Mononuclear cell (primary cell): ENCODE results near the gene CLDN12. TPM values are rescaled to one million over a fixed set of nuclear protein-coding genes. Genes with fewer than 3 reads are reported as not detected.
"Not testable (repeated sequence)": the region's sequence is repeated elsewhere in the genome, so short reads cannot be mapped to it uniquely, and the experiment has no call there.

ENCODE experiments used
- H3K27me3 ChIP-seq: 2 replicates; pipeline ENCODE4 v1.6.0; 2011; ENCODE audit warnings: low read length, control low read depth; ENCODE audit not compliant: insufficient read depth
- H3K4me1 ChIP-seq: 2 replicates; pipeline ENCODE4 v1.5.1; 2011; ENCODE audit warnings: mild to moderate bottlenecking, low read length, control low read depth; ENCODE audit not compliant: insufficient read depth
- H3K4me3 ChIP-seq: 2 replicates; pipeline ENCODE4 v1.5.1; 2011; ENCODE audit warnings: mild to moderate bottlenecking, low read length, moderate library complexity
- H3K9me3 ChIP-seq: 2 replicates; pipeline ENCODE4 v1.5.1; 2011; ENCODE audit warnings: low read depth, mild to moderate bottlenecking, control low read depth, low read length
- total RNA-seq: library from RNA; depleted of rRNA; stranded (reverse); fragments of >200 nt; gene quantifications from one replicate; pipeline ENCODE4 v1.2.3, GENCODE V29; 2012

CLDN12 gene
- total RNA-seq, 1 donor = 1.4 TPM

DNA sequence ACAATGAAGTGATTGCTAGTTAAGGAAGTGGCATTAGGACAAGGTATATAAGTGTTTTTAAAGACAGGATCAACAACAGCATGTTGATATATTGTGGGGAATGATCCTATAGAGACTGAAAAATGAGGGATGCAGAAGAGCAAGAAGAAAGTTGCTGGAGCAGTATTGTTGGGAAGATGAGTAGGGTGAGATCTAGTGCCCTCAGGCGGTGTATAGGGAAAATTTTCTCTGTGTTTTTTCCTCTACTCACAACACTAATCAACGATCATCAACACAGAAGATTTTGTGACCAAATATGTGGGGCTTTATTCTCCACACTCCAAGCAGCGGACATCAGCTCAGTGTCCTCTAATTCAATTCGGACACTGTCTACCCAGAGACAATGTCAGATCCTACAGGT lies 56.6 kb downstream of the CLDN12 start:
- no peak overlapping the region for H3K4me3 ChIP-seq
- no peaks in the 10 kb centered on the region for H3K27me3 ChIP-seq
- H3K4me1 ChIP-seq = peaks cover 5% of the 10 kb centered on the region
- no peaks in the 10 kb centered on the region for H3K9me3 ChIP-seq

DNA sequence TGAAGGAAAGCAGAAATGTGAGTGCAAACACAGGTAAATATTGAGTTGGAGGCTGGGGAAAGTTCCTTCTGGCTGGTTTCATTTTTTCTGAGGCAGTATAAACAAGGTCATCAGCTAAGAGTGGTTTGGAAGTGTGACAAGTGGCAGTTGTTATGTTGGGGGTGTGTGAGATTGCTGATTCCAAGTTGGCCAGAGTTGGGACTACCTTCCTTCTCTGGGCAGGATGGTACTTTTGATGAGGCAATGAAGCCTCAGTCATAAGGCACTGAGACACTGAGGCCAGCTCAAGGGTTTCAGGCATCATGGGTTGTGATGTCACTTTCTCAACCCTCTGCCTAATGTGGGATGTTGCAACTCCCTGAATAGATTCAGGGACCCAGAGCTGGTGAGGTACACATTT lies 58.0 kb downstream of the CLDN12 start:
- no peak overlapping the region for H3K4me3 ChIP-seq
- H3K27me3 ChIP-seq = no peaks in the 10 kb centered on the region
- H3K4me1 ChIP-seq = peaks cover 5% of the 10 kb centered on the region
- no peaks in the 10 kb centered on the region for H3K9me3 ChIP-seq

DNA sequence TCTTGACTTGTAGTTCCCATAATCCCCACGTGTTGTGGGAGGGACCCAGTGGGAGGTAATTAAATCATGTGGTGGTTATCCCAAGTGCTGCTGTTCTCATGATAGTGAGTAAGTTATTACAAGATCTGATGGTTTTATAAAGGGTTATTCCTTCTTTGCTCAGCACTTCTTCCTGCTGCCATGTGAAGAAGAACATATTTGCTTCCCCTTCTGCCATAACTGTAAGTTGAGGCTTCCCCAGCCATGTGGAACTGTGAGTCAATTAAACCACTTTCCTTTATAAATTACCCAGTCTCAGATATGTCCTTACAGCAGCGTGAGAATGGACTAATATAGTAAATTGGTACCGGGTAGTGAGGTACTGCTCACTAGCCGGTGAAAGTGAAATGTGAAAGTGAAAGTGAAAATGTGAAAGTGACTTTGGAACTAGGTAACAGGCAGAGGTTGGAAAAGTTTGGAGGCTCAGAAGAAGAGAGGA lies 59.9 kb downstream of the CLDN12 start:
- peak overlapping the region; percentile 37 for H3K4me3 ChIP-seq
- not testable (repeated sequence) for H3K27me3 ChIP-seq, H3K9me3 ChIP-seq, H3K4me1 ChIP-seq

Other genes starting within 250 kb of the CLDN12 start
- gene STEAP1, start 249.0 kb upstream of the CLDN12 start, total RNA-seq = 0.21 TPM
- gene STEAP2, start 191.7 kb upstream of the CLDN12 start, total RNA-seq = 0.10 TPM
- gene CFAP69, start 158.3 kb upstream of the CLDN12 start, total RNA-seq = 0.42 TPM
- gene FAM237B, start 82.2 kb upstream of the CLDN12 start, total RNA-seq = not detected
- 16.2 TPM for gene GTPBP10, start 56.7 kb upstream of the CLDN12 start, total RNA-seq
- not detected for gene PTTG1IP2, start 66.2 kb downstream of the CLDN12 start, total RNA-seq
- gene CDK14, start 192.9 kb downstream of the CLDN12 start, total RNA-seq = 11.1 TPM